GM18505 (cell line): ENCODE data around the gene OR56A1.
"Not testable (repeated sequence)": the region's sequence is repeated elsewhere in the genome, so short reads cannot be mapped to it uniquely, and the experiment has no call there.

Source experiments
- ATAC-seq: cut with Tn5 transposase; IDR thresholded peaks from one replicate; pipeline ENCODE4 v1.9.1; 2021; ENCODE audit not compliant: unreplicated experiment
- POLR2A ChIP-seq: IDR thresholded peaks from 4 replicates; pipeline ENCODE4 v1.6.1; 2011; ENCODE audit warnings: borderline replicate concordance; ENCODE audit not compliant: insufficient read depth, insufficient read length; ENCODE audit errors: extremely low read depth

Gene OR56A1, protein sequence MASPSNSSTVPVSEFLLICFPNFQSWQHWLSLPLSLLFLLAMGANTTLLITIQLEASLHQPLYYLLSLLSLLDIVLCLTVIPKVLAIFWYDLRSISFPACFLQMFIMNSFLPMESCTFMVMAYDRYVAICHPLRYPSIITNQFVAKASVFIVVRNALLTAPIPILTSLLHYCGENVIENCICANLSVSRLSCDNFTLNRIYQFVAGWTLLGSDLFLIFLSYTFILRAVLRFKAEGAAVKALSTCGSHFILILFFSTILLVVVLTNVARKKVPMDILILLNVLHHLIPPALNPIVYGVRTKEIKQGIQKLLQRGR

DNA sequence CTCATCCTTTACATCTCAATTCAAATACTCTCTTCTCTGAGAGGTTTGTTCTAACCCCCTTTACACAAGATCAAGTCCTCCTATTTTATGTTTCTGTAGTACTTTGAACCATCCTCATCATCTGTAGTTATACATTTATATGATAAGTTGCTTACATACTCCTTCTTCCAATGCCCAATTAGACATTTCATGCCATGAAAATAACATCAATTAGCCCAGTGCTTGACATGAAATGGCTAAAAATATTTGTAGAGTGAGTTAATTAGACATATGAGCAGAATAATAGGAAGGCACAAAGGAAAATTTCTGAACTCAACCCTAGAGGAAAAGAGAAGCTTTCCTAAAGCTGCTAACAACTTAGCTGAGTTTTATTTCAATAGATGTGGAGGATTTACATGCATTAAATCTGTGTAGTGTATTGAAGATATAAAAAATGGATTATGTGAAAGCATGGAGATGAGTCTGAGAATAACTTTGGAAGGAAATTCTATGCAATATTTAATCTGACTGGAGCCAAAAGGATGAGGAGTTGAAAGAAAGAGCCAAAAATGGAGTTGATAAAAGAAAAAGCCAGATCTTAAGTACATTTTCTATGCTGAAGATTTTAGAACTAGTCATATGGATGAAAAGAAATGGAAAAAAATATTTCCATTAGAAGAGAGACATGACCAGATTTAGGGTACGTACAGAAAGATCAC lies at the start of gene OR56A1:
Gene OR56A1 (minus strand): TSS at position 51 of the 698 bp plus-strand sequence. CDS start 3,066 bp downstream, outside the sequence.
- no peak for ATAC-seq
- TF ChIP-seq POLR2A: no peak

DNA sequence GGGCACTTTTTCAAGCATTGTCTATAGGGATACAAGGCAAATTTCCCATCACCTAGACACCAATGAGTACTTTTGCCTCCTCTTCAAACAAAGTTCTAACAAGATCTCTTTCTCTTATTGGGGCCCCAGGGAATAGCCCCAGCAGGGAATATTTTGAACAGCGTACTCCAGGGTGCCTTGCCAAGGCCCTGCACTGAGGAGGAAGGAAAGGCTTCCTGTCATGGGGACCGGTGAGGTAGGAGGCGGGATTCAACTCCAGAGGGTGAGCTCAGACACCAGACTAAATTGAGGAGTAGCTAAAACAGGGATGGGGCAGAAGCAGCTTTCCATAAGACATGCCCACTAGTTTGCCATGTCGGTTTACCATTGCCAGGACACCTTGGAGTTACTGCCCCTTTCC lies 48.9 kb upstream of the OR56A1 start:
- no peak for TF ChIP-seq POLR2A

DNA sequence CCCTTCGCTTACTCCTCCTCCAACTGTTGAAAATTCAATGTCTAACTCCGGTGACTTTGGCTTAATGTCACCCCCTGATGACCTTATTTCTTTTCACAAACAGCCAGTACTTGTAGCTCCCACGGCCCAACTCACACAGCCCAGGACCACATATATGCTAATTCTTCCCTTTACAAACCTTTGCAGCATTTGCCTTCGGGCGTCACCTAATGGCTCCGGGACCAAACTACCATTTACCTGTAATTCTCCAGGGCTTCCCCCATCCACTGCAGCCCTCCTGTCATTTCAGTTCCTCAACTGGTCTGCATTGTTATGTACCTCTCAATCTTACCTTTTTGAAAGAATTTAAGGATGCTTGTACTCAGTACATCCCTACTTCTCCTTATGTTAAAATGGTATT lies 47.2 kb upstream of the OR56A1 start:
- ATAC-seq: no peak
- TF ChIP-seq POLR2A: no peak

More for the DNA sequence above, 48.9 kb upstream of the OR56A1 start:
- no peak for ATAC-seq

DNA sequence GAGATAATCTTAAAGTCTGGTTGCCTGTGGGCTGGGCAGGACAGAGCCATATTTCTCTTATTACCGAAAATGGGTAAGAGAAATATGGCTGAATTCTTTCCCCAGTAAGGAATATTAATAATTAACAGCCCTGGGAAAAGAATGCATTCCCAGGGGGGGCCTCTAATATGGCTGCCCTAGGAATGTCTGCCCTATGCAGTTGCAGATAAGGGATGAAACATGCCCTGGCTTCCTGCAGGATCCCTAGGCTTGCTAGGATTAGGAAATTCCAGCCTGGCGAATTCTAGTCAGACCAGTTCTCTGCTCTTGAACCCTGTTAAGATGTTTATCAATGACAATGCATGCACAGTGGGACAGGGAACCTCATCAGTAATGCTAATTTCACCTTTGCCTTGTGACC lies 45.9 kb upstream of the OR56A1 start:
- ATAC-seq: not testable (repeated sequence)

DNA sequence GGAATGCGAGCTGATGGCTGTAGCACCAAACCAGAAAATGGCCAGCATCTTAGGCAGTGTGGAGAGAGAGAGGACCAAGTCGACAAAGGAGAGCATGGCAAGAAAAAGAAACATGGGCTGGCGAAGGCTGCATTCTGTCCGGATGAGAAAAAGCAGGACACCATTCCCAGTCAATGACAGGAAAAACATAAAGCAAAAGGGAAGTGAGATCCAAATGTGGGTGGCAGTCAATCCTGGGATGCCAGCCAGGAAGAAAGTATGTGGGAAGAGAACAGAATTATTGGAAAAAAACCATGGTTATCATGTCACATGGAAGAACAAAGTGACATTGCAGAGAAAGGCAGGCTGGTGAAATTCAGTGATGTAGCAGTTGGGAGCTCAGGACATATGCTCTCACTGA lies 36.9 kb upstream of the OR56A1 start:
- no peak for ATAC-seq
- TF ChIP-seq POLR2A: no peak

DNA sequence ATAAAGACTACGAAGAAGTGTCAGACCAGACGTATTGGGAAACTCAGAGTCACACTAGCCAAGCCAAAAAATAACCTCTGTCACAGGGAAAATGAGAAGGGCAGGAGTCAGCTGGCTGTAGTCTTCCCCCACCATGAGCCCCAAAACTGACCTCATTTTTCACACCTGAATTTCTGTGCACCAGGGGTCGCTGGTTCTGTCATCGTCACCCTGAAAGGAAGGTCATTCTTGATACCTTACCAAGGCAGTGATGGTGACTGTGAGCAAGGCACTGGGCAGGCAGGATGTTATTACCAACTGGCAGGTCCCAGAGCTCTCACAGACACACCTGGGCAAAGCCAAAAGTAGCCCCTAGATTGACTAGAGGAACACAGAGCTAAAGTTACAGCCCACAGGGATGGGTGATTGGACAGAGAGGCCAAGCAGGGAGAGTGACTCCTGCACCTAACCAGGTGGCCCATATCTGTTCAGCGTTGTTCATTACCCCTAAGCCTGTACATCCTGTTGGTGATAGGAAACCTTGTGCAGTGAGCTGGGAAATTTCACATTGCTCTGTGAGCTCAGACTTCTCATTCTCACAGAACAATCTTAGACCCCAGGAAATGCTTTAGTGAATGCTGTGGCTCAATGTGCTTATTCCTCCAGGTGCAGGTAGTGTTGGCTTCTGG lies 32.3 kb upstream of the OR56A1 start:
- TF ChIP-seq POLR2A: no peak
- no peak for ATAC-seq

DNA sequence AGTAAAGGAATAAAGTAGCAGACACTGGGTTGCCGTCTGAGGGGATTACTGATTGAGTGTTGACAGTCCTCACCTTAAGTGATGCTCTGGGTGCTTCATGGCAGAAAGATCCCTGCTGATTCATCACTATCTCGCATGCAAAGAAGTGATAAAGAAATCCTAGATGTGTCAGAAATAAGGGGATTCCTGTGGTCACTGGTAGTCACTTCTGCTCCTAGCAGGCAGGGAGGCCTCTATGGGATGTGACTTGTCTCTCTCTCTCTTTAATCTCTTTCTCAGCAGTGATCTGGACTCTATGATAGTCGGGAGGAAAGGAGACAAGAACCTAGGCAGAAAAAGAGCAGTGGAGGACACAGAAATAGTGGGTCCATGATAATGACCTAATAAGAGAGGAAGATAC lies 30.9 kb upstream of the OR56A1 start:
- ATAC-seq: no peak
- no peak for TF ChIP-seq POLR2A

DNA sequence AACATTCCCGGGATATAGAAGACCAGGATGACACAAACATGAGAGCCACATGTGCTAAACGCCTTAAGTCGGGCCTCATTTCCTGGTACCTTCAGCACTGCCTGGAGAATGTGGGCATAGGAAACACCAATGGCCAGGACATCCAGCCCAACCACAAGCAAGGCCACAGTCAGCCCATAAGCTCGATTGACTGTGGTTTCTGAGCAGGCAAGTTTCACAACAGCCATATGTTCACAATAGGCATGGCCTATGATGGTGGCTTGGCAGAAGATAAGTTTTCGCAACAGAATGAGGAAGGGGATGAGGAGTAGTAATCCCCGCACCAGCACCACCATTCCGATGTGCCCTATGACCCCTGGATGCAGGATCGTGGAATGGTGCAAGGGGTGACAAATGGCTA lies 26.9 kb upstream of the OR56A1 start:
- TF ChIP-seq POLR2A: no peak
- no peak for ATAC-seq

DNA sequence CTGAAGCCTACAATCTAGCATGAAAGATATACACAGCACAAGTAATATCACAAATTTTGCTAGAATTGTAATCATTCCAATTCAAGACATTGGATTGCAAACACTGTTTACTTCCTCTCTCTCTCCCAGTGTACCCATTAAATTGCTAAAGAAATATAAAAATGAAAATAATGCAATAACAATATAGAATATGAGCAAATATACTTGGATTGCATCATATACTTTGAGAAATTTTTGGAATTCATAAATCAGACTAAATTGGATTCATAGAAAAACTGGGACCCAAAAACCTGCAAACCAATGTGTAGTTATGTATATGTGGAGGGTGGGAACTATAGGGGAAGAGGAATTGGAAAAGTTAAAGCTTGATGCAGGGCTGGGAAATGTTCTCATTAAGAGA lies 25.0 kb upstream of the OR56A1 start:
- TF ChIP-seq POLR2A: no peak
- ATAC-seq: no peak

DNA sequence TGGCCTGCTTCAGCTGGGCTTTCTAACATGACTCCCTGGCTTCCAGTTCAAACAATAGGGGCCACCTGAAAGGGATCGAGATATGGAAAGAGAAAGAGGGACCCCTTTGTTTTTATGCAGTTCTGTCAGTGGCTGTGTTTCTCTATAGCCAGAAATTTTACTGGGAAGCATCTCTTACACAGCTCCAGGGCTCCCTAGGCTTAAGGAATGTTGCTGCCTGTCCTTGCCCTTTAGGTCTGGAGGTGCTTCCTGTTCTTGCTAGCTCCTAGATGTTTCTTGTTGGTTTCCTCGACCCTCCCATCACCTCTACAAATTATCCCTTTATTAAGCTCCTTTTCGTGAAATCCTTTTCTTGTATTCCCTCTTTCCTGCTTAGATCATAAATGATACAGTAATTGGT lies 21.8 kb upstream of the OR56A1 start:
- no peak for TF ChIP-seq POLR2A
- ATAC-seq: no peak

DNA sequence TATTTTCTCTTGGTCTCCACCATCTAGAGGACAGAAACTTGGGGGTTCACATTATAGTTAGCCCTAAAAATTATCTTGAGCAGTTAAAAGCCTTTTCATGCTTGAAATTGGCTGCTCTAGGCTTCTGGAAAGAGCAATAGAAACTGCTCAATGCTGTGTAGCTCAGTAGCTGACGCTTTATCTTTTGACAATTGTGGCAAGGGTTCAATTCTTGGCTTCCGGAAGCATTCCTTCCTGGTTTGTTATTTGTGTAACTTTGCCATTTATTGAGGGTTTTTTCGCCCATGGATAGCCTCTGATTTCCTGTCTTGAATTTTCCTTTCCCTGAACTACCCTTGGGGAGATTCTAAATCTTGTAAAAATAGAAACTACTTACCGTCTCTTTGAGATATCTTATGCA lies 10.3 kb upstream of the OR56A1 start:
- ATAC-seq: no peak
- no peak for TF ChIP-seq POLR2A

DNA sequence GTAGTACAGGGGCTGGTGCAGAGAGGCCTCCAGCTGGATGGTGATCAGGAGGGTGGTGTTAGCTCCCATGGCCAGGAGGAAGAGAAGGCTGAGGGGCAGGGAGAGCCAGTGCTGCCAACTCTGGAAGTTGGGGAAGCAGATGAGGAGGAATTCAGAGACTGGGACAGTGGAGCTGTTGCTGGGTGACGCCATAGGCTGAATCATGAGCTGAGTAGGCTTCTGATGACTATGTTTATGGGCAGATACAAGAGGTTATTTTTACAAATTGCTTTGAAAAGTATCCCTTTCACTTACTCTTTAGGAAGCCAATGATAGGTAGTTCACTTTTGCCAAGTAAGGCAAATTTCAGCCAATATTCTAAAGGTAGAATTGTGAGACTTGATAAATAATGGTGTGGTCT lies 3.1 kb downstream of the OR56A1 start:
- no peak for ATAC-seq
- no peak for TF ChIP-seq POLR2A

DNA sequence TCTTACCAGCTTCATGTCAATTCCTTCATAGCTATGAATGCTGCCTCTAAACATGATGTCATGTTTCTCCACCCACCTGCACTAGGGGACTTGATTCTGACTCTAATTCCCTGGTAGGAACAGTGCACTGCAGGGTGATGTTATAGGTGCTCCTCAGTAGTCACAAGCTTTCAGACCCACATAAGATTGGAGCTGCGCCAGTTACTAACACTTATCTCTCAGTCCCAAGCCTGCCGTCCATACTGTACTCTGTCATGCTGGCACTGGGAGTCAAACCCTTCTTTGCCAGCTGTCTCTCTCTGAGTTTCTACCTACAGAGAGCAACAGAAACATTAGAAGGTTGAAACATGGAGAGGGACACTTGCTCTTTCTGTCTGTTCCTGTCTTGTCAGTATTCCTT lies 5.5 kb downstream of the OR56A1 start:
- no peak for TF ChIP-seq POLR2A
- ATAC-seq: no peak

DNA sequence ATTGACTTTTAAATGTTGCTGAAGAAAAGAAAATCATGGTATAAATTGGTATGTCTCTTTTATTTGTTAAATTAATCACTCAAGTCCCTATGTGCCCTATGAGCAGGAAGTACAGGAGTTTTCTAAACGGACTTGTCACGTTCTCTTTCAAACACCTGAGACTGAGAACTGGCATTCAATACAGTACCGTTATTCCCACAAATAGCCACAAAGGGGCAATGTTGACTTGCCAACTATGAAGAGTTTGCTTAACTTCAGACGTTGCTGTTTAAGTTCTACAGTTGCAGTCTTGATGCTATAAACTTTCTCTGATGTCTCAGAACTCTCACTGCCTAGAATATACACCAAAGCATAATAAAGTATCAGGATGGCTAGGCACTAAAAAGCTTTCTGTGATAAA lies 7.6 kb downstream of the OR56A1 start:
- TF ChIP-seq POLR2A: no peak
- no peak for ATAC-seq
